H9 (cell line): Measurements from ENCODE around the gene KIF5C. TPM values are rescaled to one million over a fixed set of nuclear protein-coding genes. Genes with fewer than 3 reads are reported as not detected.

ENCODE experiments used
- DNase-seq: peaks from one replicate; pipeline ENCODE4 v3.0.0-alpha.2; 2017
- H2AFZ ChIP-seq: one replicate; pipeline ENCODE4 v1.6.1; 2013; ENCODE audit warnings: mild to moderate bottlenecking, low read length, control low read depth, moderate library complexity
- H2AK5ac ChIP-seq: 2 replicates; pipeline ENCODE4 v1.6.1; 2013; ENCODE audit warnings: low read length, control low read depth, mixed read lengths; ENCODE audit not compliant: insufficient read length
- H2BK120ac ChIP-seq: one replicate; pipeline ENCODE4 v1.6.1; 2013; ENCODE audit warnings: low read depth, mild to moderate bottlenecking, low read length, control low read depth, inconsistent platforms; ENCODE audit not compliant: poor library complexity, severe bottlenecking
- H2BK12ac ChIP-seq: 2 replicates; pipeline ENCODE4 v1.6.1; 2013; ENCODE audit warnings: low read length, control low read depth, mixed read lengths, low read depth; ENCODE audit not compliant: insufficient read length
- H2BK15ac ChIP-seq: 2 replicates; pipeline ENCODE4 v1.6.1; 2013; ENCODE audit warnings: low read depth, low read length, control low read depth
- H2BK20ac ChIP-seq: one replicate; pipeline ENCODE4 v1.6.1; 2013; ENCODE audit warnings: low read depth, mild to moderate bottlenecking, low read length, control low read depth, inconsistent platforms; ENCODE audit not compliant: poor library complexity, severe bottlenecking
- H2BK5ac ChIP-seq: 2 replicates; pipeline ENCODE4 v1.6.1; 2013; ENCODE audit warnings: low read length, control low read depth, mixed read lengths; ENCODE audit not compliant: insufficient read length
- H3K14ac ChIP-seq: 2 replicates; pipeline ENCODE4 v1.6.1; 2013; ENCODE audit warnings: low read length, control low read depth; ENCODE audit not compliant: insufficient read depth
- H3K18ac ChIP-seq: 2 replicates; pipeline ENCODE4 v1.6.1; 2013; ENCODE audit warnings: low read depth, mild to moderate bottlenecking, mixed read lengths, low read length, control low read depth; ENCODE audit not compliant: insufficient read length
- H3K23ac ChIP-seq: 2 replicates; pipeline ENCODE4 v1.6.1; 2013; ENCODE audit warnings: low read length, control low read depth, mixed read lengths, low read depth; ENCODE audit not compliant: insufficient read length
- H3K23me2 ChIP-seq: 2 replicates; pipeline ENCODE4 v1.6.1; 2013; ENCODE audit warnings: low read depth, mild to moderate bottlenecking, mixed read lengths, low read length, control low read depth; ENCODE audit not compliant: insufficient read length, poor library complexity, severe bottlenecking
- H3K27ac ChIP-seq: 2 replicates; pipeline ENCODE4 v1.5.1; 2013; ENCODE audit warnings: low read length, control low read depth, mixed read lengths, low read depth; ENCODE audit not compliant: insufficient read length
- H3K27me3 ChIP-seq: 2 replicates; pipeline ENCODE4 v1.6.1; 2013; ENCODE audit warnings: low read length, control low read depth, inconsistent platforms; ENCODE audit not compliant: insufficient read depth
- H3K4ac ChIP-seq: 2 replicates; pipeline ENCODE4 v1.6.1; 2013; ENCODE audit warnings: low read depth, mild to moderate bottlenecking, control low read depth, inconsistent platforms, low read length, moderate library complexity
- H3K4me1 ChIP-seq: 2 replicates; pipeline ENCODE4 v1.6.1; 2013; ENCODE audit warnings: low read length, control low read depth, inconsistent platforms; ENCODE audit not compliant: insufficient read depth
- H3K4me2 ChIP-seq: 2 replicates; pipeline ENCODE4 v1.6.1; 2013; ENCODE audit warnings: low read length, control low read depth, mixed read lengths; ENCODE audit not compliant: insufficient read length, insufficient read depth
- H3K56ac ChIP-seq: 2 replicates; pipeline ENCODE4 v1.6.1; 2013; ENCODE audit warnings: low read depth, mild to moderate bottlenecking, mixed read lengths, low read length, control low read depth; ENCODE audit not compliant: insufficient read length
- H3K79me1 ChIP-seq: 2 replicates; pipeline ENCODE4 v1.6.1; 2013; ENCODE audit warnings: low read depth, mild to moderate bottlenecking, moderate library complexity, low read length, control low read depth, inconsistent platforms; ENCODE audit not compliant: insufficient read depth, poor library complexity, severe bottlenecking
- H3K79me2 ChIP-seq: 2 replicates; pipeline ENCODE4 v1.6.1; 2013; ENCODE audit warnings: low read length, control low read depth, inconsistent platforms; ENCODE audit not compliant: insufficient read depth
- H3K9ac ChIP-seq: 2 replicates; pipeline ENCODE4 v1.6.1; 2013; ENCODE audit warnings: low read length, control low read depth, mixed read lengths; ENCODE audit not compliant: insufficient read length; ENCODE audit errors: extremely low read depth
- H3K9me3 ChIP-seq: one replicate; pipeline ENCODE4 v1.6.1; 2013; ENCODE audit warnings: low read depth, low read length, inconsistent platforms; ENCODE audit not compliant: control insufficient read depth
- H3T11ph ChIP-seq: one replicate; pipeline ENCODE4 v1.6.1; 2013; ENCODE audit warnings: mild to moderate bottlenecking, low read length, control low read depth, inconsistent platforms
- H4K20me1 ChIP-seq: one replicate; pipeline ENCODE4 v1.6.1; 2013; ENCODE audit not compliant: control insufficient read depth, insufficient read length, insufficient read depth
- H4K5ac ChIP-seq: 2 replicates; pipeline ENCODE4 v1.6.1; 2013; ENCODE audit warnings: low read depth, mild to moderate bottlenecking, mixed read lengths, low read length, control low read depth; ENCODE audit not compliant: insufficient read length
- H4K8ac ChIP-seq: replicated peaks from 2 replicates; pipeline ENCODE4 v1.6.1; 2013; ENCODE audit warnings: low read length, control low read depth, mixed read lengths, low read depth; ENCODE audit not compliant: insufficient read length
- H4K91ac ChIP-seq: 2 replicates; pipeline ENCODE4 v1.6.1; 2013; ENCODE audit warnings: low read depth, mild to moderate bottlenecking, moderate library complexity, mixed read lengths, low read length, control low read depth; ENCODE audit not compliant: insufficient read length
- H3K27ac Mint-ChIP-seq, 3 experiments: 2 replicates in 2 of 3; 3 replicates in 1 of 3; pipeline ENCODE4 v1.8.0; 2020 to 2021; ENCODE audit warnings: mixed read lengths in 3 of 3, mild to moderate bottlenecking in 1 of 3, moderate library complexity in 1 of 3
- H3K27me3 Mint-ChIP-seq: 2 replicates; pipeline ENCODE4 v1.8.0; 2021; ENCODE audit warnings: low read depth, mild to moderate bottlenecking, moderate library complexity, mixed read lengths
- H3K36me3 Mint-ChIP-seq, 3 experiments: 2 replicates in 2 of 3; 3 replicates in 1 of 3; pipeline ENCODE4 v1.8.0; 2020 to 2021; ENCODE audit warnings: low read depth in 3 of 3, mixed read lengths in 3 of 3; ENCODE audit not compliant: insufficient read depth in 1 of 3
- H3K4me1 Mint-ChIP-seq, 2 experiments: 2 replicates each; pipeline ENCODE4 v1.8.0; 2020; ENCODE audit warnings: mixed read lengths in 2 of 2
- H3K4me3 Mint-ChIP-seq, 2 experiments: 2 replicates in 1 of 2; 3 replicates in 1 of 2; pipeline ENCODE4 v1.8.0; 2020 to 2021; ENCODE audit warnings: mild to moderate bottlenecking in 2 of 2, mixed read lengths in 2 of 2, moderate library complexity in 1 of 2
- H3K9me3 Mint-ChIP-seq, 2 experiments: 2 replicates in 1 of 2; 3 replicates in 1 of 2; pipeline ENCODE4 v1.8.0; 2020; ENCODE audit warnings: mild to moderate bottlenecking in 2 of 2, mixed read lengths in 2 of 2, moderate library complexity in 1 of 2
- total RNA-seq: library from RNA; stranded (reverse); gene quantifications from 2 replicates; pipeline ENCODE4 v1.2.1, GENCODE V29; 2021
- TF ChIP-seq, protein P1 (sequence below): fragments of 200-600 bp; sonication (generic); conservative IDR thresholded peaks from 3 replicates; pipeline ENCODE4 v1.8.0; 2021; ENCODE audit warnings: antibody characterized with exemption, mild to moderate bottlenecking

Gene KIF5C
- total RNA-seq, 1 experiment from 2014 or later = 52.9 TPM

DNA sequence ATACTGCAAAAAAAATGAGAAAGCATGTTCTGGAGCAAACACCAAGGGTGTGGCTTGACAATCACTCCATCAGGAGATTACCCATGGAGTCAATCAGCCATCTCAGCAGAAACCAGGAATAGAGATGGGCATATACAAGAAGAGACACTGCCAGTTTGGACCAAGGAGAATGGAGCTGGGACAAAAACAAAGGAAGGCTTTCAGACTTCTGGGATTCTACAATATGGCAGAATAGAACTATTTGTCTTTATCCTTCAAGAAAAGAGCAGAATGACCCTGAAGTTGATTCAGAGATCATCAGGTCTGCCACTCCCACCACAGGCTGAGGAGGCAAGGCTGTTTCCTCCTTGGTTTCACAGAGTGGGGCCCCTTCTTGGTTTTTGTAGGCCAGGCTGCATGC lies 48.2 kb upstream of the KIF5C start:
- Histone ChIP-seq H2BK15ac (no peak overlapping the region), H3K56ac (no peak overlapping the region), H3K4me2 (no peak overlapping the region), H3K14ac (no peak overlapping the region), H2BK20ac (no peak overlapping the region), H3T11ph (no peak overlapping the region), H3K9me3 (no peaks in the 10 kb centered on the region), H4K91ac (no peak overlapping the region), H3K18ac (no peak overlapping the region), H3K27ac (no peak overlapping the region), H3K27me3 (no peaks in the 10 kb centered on the region), H2AFZ (no peak overlapping the region), H4K20me1 (no peaks in the 10 kb centered on the region), H3K23ac (no peak overlapping the region), H4K8ac (no peak overlapping the region), H3K23me2 (no peaks in the 10 kb centered on the region), H2BK120ac (no peak overlapping the region), H3K79me2 (no peaks in the 10 kb centered on the region), H3K9ac (no peak overlapping the region), H2AK5ac (no peak overlapping the region), H2BK5ac (no peak overlapping the region), H2BK12ac (no peak overlapping the region), H3K4ac (no peak overlapping the region), H3K79me1 (no peaks in the 10 kb centered on the region), H4K5ac (no peak overlapping the region), H3K4me1 (peaks cover 2% of the 10 kb centered on the region)
- H3K27me3 Mint-ChIP-seq = peaks cover 6% of the 10 kb centered on the region
- TF ChIP-seq, protein P1, sequence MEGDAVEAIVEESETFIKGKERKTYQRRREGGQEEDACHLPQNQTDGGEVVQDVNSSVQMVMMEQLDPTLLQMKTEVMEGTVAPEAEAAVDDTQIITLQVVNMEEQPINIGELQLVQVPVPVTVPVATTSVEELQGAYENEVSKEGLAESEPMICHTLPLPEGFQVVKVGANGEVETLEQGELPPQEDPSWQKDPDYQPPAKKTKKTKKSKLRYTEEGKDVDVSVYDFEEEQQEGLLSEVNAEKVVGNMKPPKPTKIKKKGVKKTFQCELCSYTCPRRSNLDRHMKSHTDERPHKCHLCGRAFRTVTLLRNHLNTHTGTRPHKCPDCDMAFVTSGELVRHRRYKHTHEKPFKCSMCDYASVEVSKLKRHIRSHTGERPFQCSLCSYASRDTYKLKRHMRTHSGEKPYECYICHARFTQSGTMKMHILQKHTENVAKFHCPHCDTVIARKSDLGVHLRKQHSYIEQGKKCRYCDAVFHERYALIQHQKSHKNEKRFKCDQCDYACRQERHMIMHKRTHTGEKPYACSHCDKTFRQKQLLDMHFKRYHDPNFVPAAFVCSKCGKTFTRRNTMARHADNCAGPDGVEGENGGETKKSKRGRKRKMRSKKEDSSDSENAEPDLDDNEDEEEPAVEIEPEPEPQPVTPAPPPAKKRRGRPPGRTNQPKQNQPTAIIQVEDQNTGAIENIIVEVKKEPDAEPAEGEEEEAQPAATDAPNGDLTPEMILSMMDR = no peak
- H3K9me3 Mint-ChIP-seq = peaks cover 2 to 6% of the 10 kb centered on the region in 2 experiments; a peak in 2 of 5 replicates
- no peak for DNase-seq
- H3K27ac Mint-ChIP-seq = no peak overlapping the region
- peaks cover 0 to 6% (median 0%) of the 10 kb centered on the region in 3 experiments; a peak in 2 of 7 replicates for H3K36me3 Mint-ChIP-seq
- no peak overlapping the region for H3K4me3 Mint-ChIP-seq
- peaks cover 6 to 11% of the 10 kb centered on the region in 2 experiments; a peak in 3 of 4 replicates for H3K4me1 Mint-ChIP-seq
